ENCODE measurements around the gene NKD2. TPM values are rescaled to one million over a fixed set of nuclear protein-coding genes. Genes with fewer than 3 reads are reported as not detected.
"Not testable (repeated sequence)": the region's sequence is repeated elsewhere in the genome, so short reads cannot be mapped to it uniquely, and the experiment has no call there.

NKD2 gene
- total RNA-seq, 1 donor from 2014 or later, result not detected

DNA sequence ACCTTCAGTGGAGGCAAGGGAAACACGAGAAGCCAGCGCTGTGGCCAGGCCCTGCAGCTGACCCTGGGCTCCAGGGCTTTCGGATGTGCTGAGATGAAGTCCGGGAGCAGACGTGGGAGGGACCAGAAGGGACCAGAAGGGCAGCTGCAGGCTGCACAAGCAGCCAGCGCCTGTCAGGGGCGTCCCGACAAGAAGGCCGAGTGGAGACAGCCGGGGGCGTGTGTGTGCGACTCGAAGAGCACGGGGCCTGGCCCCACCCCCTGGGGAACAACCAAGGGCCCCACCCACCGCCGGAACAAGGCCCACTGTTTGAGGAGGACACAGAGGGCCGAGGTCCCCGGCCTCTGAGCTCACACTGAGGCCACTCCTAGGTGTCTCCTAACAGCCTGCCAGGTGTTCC lies 71.8 kb downstream of the NKD2 start:
- H3K27me3 Mint-ChIP-seq (ENCODE audit: unreplicated experiment), result no peaks in the 10 kb centered on the region
- H3K36me3 Mint-ChIP-seq (ENCODE audit: unreplicated experiment), result no peaks in the 10 kb centered on the region
- H3K4me1 Mint-ChIP-seq (ENCODE audit: unreplicated experiment), result no peaks in the 10 kb centered on the region
- no peak for DNase-seq (ENCODE audit: extremely low spot score, unreplicated experiment)
- no peak overlapping the region for H3K4me3 Mint-ChIP-seq (ENCODE audit: unreplicated experiment)
- TF ChIP-seq, protein P1, sequence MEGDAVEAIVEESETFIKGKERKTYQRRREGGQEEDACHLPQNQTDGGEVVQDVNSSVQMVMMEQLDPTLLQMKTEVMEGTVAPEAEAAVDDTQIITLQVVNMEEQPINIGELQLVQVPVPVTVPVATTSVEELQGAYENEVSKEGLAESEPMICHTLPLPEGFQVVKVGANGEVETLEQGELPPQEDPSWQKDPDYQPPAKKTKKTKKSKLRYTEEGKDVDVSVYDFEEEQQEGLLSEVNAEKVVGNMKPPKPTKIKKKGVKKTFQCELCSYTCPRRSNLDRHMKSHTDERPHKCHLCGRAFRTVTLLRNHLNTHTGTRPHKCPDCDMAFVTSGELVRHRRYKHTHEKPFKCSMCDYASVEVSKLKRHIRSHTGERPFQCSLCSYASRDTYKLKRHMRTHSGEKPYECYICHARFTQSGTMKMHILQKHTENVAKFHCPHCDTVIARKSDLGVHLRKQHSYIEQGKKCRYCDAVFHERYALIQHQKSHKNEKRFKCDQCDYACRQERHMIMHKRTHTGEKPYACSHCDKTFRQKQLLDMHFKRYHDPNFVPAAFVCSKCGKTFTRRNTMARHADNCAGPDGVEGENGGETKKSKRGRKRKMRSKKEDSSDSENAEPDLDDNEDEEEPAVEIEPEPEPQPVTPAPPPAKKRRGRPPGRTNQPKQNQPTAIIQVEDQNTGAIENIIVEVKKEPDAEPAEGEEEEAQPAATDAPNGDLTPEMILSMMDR (IDR thresholded peaks at IDR 0.05), result no peak
- H3K9me3 Mint-ChIP-seq (ENCODE audit: unreplicated experiment), result no peaks in the 10 kb centered on the region
- H3K27ac Mint-ChIP-seq (ENCODE audit: unreplicated experiment), result no peak overlapping the region

GRCh38 chr5:1081519-1081918 lies 72.9 kb downstream of the NKD2 start:
- H3K4me3 Mint-ChIP-seq (ENCODE audit: unreplicated experiment), result no peak overlapping the region
- no peak overlapping the region for H3K27ac Mint-ChIP-seq (ENCODE audit: unreplicated experiment)

DNA sequence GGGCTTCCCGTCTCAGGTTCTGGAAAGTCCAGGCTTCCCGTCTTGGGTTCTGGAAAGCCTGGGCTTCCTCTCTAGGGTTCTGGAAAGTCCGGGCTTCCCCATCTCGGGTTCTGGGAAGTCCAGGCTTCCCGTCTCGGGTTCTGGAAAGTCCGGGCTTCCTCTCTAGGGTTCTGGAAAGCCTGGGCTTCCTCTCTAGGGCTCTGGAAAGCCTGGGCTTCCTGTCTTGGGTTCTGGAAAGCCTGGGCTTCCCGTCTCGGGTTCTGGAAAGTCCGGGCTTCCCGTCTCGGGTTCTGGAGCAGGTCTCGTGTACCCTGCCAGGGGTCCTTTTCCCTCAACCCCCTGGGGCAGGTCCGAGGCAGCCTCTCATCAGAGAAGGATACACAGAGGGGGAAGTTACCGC lies 74.4 kb downstream of the NKD2 start:
- H3K4me1 Mint-ChIP-seq (ENCODE audit: unreplicated experiment); H3K27me3 Mint-ChIP-seq (ENCODE audit: unreplicated experiment); DNase-seq (ENCODE audit: extremely low spot score, unreplicated experiment); H3K27ac Mint-ChIP-seq (ENCODE audit: unreplicated experiment); H3K36me3 Mint-ChIP-seq (ENCODE audit: unreplicated experiment); H3K9me3 Mint-ChIP-seq (ENCODE audit: unreplicated experiment); H3K4me3 Mint-ChIP-seq (ENCODE audit: unreplicated experiment): not testable (repeated sequence)

More at GRCh38 chr5:1081519-1081918, 72.9 kb downstream of the NKD2 start:
- TF ChIP-seq, protein P1 (IDR thresholded peaks at IDR 0.05), result no peak
- Mint-ChIP-seq H3K4me1 (ENCODE audit: unreplicated experiment) (no peaks in the 10 kb centered on the region), H3K36me3 (ENCODE audit: unreplicated experiment) (no peaks in the 10 kb centered on the region), H3K27me3 (ENCODE audit: unreplicated experiment) (no peaks in the 10 kb centered on the region), H3K9me3 (ENCODE audit: unreplicated experiment) (no peaks in the 10 kb centered on the region)
- DNase-seq (ENCODE audit: extremely low spot score, unreplicated experiment), result no peak

- TF ChIP-seq, protein P1 (IDR thresholded peaks at IDR 0.05), result no peak
- Mint-ChIP-seq H3K9me3 (ENCODE audit: unreplicated experiment) (no peaks in the 10 kb centered on the region), H3K4me3 (ENCODE audit: unreplicated experiment) (no peak overlapping the region), H3K36me3 (ENCODE audit: unreplicated experiment) (no peaks in the 10 kb centered on the region), H3K27me3 (ENCODE audit: unreplicated experiment) (no peaks in the 10 kb centered on the region), H3K4me1 (ENCODE audit: unreplicated experiment) (no peaks in the 10 kb centered on the region), H3K27ac (ENCODE audit: unreplicated experiment) (no peak overlapping the region)
- DNase-seq (ENCODE audit: extremely low spot score, unreplicated experiment), result no peak
These were observed 75.4 kb downstream of the NKD2 start for GRCh38 chr5:1083823-1084605.

GRCh38 chr5:1085391-1085790 lies 76.8 kb downstream of the NKD2 start:
- no peak overlapping the region for H3K27ac Mint-ChIP-seq (ENCODE audit: unreplicated experiment)
- no peaks in the 10 kb centered on the region for H3K4me1 Mint-ChIP-seq (ENCODE audit: unreplicated experiment)
- H3K9me3 Mint-ChIP-seq (ENCODE audit: unreplicated experiment), result no peaks in the 10 kb centered on the region
- H3K4me3 Mint-ChIP-seq (ENCODE audit: unreplicated experiment), result no peak overlapping the region
- TF ChIP-seq, protein P1 (IDR thresholded peaks at IDR 0.05), result no peak
- DNase-seq (ENCODE audit: extremely low spot score, unreplicated experiment), result no peak
- H3K27me3 Mint-ChIP-seq (ENCODE audit: unreplicated experiment), result no peaks in the 10 kb centered on the region
- H3K36me3 Mint-ChIP-seq (ENCODE audit: unreplicated experiment), result no peaks in the 10 kb centered on the region

Data from osteocyte (in vitro differentiated cells).